ENCODE data around the gene ZBP1. TPM values are rescaled to one million over a fixed set of nuclear protein-coding genes. Genes with fewer than 3 reads are reported as not detected.

ZBP1 gene
- polyA plus RNA-seq, 1 of the 3 experiments (the other 2 are of a cell fraction): not detected

DNA sequence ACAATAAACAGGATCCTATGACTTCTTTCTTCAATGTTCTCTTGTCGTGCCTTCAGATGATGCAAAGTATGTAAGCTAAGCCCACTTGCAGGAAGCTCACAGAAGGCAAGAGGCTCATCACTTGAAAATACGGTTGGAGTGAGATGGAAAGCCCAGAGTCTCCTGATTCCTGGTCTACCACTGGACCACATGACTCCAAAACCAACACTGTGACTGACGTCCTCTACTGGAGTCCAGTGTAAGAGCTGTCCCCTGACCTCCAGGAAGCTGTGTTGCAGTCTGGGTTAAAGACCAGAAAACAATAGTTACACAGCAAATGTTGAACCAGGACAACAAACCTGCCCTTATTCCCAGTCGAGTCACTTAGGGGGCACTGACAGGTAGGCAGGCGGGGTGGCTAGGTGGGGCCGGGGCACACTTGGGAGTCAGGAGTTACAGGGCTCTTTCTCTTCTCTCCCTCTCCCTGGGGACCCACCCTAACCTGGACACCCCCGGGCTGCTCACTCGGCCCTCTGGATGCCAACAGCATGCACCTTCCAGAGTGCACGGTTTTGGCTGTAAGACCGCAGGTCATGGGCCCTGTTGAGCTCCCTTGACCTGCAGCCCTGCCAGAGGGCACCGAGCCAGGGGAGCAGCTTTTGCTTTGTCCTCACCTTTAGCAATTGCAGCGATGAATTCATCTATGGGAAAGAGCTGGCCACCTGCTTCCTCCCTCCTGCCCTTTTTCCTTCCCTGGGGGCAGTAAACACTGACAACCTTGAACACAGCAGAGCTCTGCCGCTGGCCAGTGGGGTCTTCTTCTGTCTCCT lies 51.9 kb downstream of the ZBP1 start:
- no peak overlapping the region for H2AFZ ChIP-seq (ENCODE audit: low read depth)
- 40% methylated on average over 7 of the region's 13 CpGs for WGBS (ENCODE audit: low lambda C conversion rate)
- no peaks in the 10 kb centered on the region for H3K4me1 ChIP-seq (ENCODE audit: control insufficient read depth in 1 of 2, insufficient read depth in 2 of 2, low read depth in 1 of 2, low read length in 1 of 2)
- no peaks in the 10 kb centered on the region for H3K36me3 ChIP-seq (replicated peaks in 1 of 2; ENCODE audit: control insufficient read depth in 1 of 2, insufficient read depth in 2 of 2, low read length in 1 of 2)
- no peak overlapping the region for H3K9ac ChIP-seq
- H3K27ac ChIP-seq (ENCODE audit: low read depth in 2 of 2, low read length in 1 of 2): no peak overlapping the region
- DNase-seq: no peak
- no peak for TF ChIP-seq EP300 (IDR thresholded peaks at IDR 0.05; ENCODE audit: borderline replicate concordance in 1 of 2, low read depth in 1 of 2, low read length in 1 of 2)
- TF ChIP-seq GATA2 (CRISPR knock-in tag; IDR thresholded peaks at IDR 0.05): no peak
- no peak for TF ChIP-seq MXI1 (IDR thresholded peaks at IDR 0.05; ENCODE audit: low read depth, low read length)
- TF ChIP-seq USF1 (IDR thresholded peaks at IDR 0.05; ENCODE audit: borderline replicate concordance, low read depth): no peak
- no peak for TF ChIP-seq RFX5 (IDR thresholded peaks at IDR 0.05; ENCODE audit: low read length)
- no peak for TF ChIP-seq RCOR1 (IDR thresholded peaks at IDR 0.05; ENCODE audit: low read length)
- TF ChIP-seq TCF12 (IDR thresholded peaks at IDR 0.05): no peak
- no peak for TF ChIP-seq POLR2AphosphoS5 (IDR thresholded peaks at IDR 0.05; ENCODE audit: low read depth, low read length)
- TF ChIP-seq NRF1 (IDR thresholded peaks at IDR 0.05; ENCODE audit: low read depth, low read length): no peak
- no peak for TF ChIP-seq EZH2phosphoT487 (IDR thresholded peaks at IDR 0.05; ENCODE audit: borderline replicate concordance, low read depth)
- no peak for TF ChIP-seq REST (IDR thresholded peaks at IDR 0.05; ENCODE audit: low read depth, low read length)
- no peak for TF ChIP-seq TAF1 (IDR thresholded peaks at IDR 0.05; ENCODE audit: borderline replicate concordance, low read depth, low read length)
- TF ChIP-seq RAD21 (IDR thresholded peaks at IDR 0.05; ENCODE audit: low read length): no peak
- no peak for TF ChIP-seq USF2 (IDR thresholded peaks at IDR 0.05; ENCODE audit: borderline replicate concordance, low read depth, low read length)
- H3K4me2 ChIP-seq: no peak overlapping the region
- H3K9me2 ChIP-seq: no peaks in the 10 kb centered on the region
- H3F3A ChIP-seq (replicated peaks; ENCODE audit: insufficient read depth): no peaks in the 10 kb centered on the region
- ChIA-PET CTCF (interaction anchor here (1.7 to 3.0 kb wide), 3 partner anchors 14 to 73 kb away, joined by 4 to 18 read pairs (median 8); no protein-coding TSS in a partner anchor), POLR2A (no interaction called here)
- no peaks in the 10 kb centered on the region for H3K9me3 ChIP-seq
- H3K4me3 ChIP-seq (ENCODE audit: low read depth in 2 of 2, low read length in 1 of 2): no peak overlapping the region
- H4K20me1 ChIP-seq (ENCODE audit: insufficient read depth): no peaks in the 10 kb centered on the region
- peaks cover 17% of the 10 kb centered on the region for H3K27me3 ChIP-seq (ENCODE audit: insufficient read depth)
- no peaks in the 10 kb centered on the region for H3K79me2 ChIP-seq (ENCODE audit: insufficient read depth)
